ENCODE measurements around the gene TNIK. TPM values are rescaled to one million over a fixed set of nuclear protein-coding genes. Genes with fewer than 3 reads are reported as not detected.

The TNIK gene
- total and polyA plus RNA-seq, 2 of the 4 experiments (the other 2 are of a cell fraction): 3.4 to 6.3 TPM

- ChIA-PET CTCF (no interaction called here), POLR2A (ENCODE audit: unreplicated experiment) (no interaction called here)
- Histone ChIP-seq H4K8ac (ENCODE audit: low read depth in 2 of 2, low read length in 2 of 2) (no peak overlapping the region), H3K4me3 (ENCODE audit: insufficient read depth, low read depth, low read length) (no peak overlapping the region), H3K27ac (ENCODE audit: insufficient read depth, low read length) (no peak overlapping the region), H4K91ac (ENCODE audit: insufficient read depth, low read depth, low read length) (no peak overlapping the region), H4K20me1 (ENCODE audit: insufficient read depth, low read length) (no peaks in the 10 kb centered on the region), H3K4me2 (ENCODE audit: low read depth, low read length) (no peak overlapping the region), H3K18ac (ENCODE audit: low read depth, low read length) (no peak overlapping the region), H3K79me1 (ENCODE audit: low read depth in 1 of 2, low read length in 2 of 2) (no peaks in the 10 kb centered on the region; a peak in 1 of 4 replicates), H2AK9ac (replicated peaks; ENCODE audit: low read depth, low read length, poor library complexity) (no peak overlapping the region), H3K9me3 (ENCODE audit: control insufficient read depth, insufficient read depth, low read length) (no peaks in the 10 kb centered on the region), H4K5ac (ENCODE audit: low read depth, low read length) (no peak overlapping the region), H3K4ac (ENCODE audit: low read depth, low read length) (no peak overlapping the region), H3K4me1 (ENCODE audit: control insufficient read depth, insufficient read depth, low read length) (no peaks in the 10 kb centered on the region), H3K23ac (ENCODE audit: low read depth, low read length) (no peak overlapping the region), H3K9ac (ENCODE audit: low read depth, low read length) (no peak overlapping the region), H3K36me3 (ENCODE audit: control insufficient read depth, insufficient read depth, low read length) (no peaks in the 10 kb centered on the region), H2BK15ac (ENCODE audit: low read depth, low read length) (no peak overlapping the region), H2BK120ac (ENCODE audit: low read depth, low read length) (no peak overlapping the region), H2BK20ac (ENCODE audit: low read depth, low read length) (no peak overlapping the region), H3K56ac (ENCODE audit: extremely low read depth, insufficient read depth, low read length) (no peak overlapping the region), H2AK5ac (ENCODE audit: low read depth, low read length) (no peak overlapping the region), H3K27me3 (ENCODE audit: control insufficient read depth, insufficient read depth, low read length) (no peaks in the 10 kb centered on the region; the same call in 1 of the 2 replicates), H3K14ac (replicated peaks; ENCODE audit: low read depth, low read length) (no peak overlapping the region), H2AFZ (replicated peaks; ENCODE audit: low read length, poor library complexity) (no peak overlapping the region), H2BK5ac (ENCODE audit: low read depth, low read length, poor library complexity, severe bottlenecking) (no peak overlapping the region), H3K9me1 (ENCODE audit: insufficient read depth, low read length) (no peaks in the 10 kb centered on the region)
- WGBS, 2 experiments (ENCODE audit: extremely low coverage in 2 of 2, insufficient read length in 1 of 2): no CpG with 5 or more reads among the region's 1 CpG
- intact Hi-C loops (cut with micrococcal nuclease) (no loop called here), dilution Hi-C loops (cut with HindIII; ENCODE audit: low sequenced_read_pairs, unreplicated experiment) (no loop called here), in situ Hi-C loops (cut with MboI; ENCODE audit: low sequenced_read_pairs) (no loop called here)
- DNase-seq (no peak), ATAC-seq (ENCODE audit: low read depth) (no peak)
- TF ChIP-seq BHLHE40 (IDR thresholded peaks at IDR 0.05; ENCODE audit: low read depth, low read length): no peak
- TF ChIP-seq RFX5 (IDR thresholded peaks at IDR 0.05; ENCODE audit: low read depth, low read length): no peak
- TF ChIP-seq MAFK (IDR thresholded peaks at IDR 0.05; ENCODE audit: low read depth, low read length): no peak
- TF ChIP-seq SMC3 (IDR thresholded peaks at IDR 0.05; ENCODE audit: low read depth, low read length): no peak
- no peak for TF ChIP-seq CTCF (conservative IDR thresholded peaks at IDR 0.05; ENCODE audit: low read depth, low read length)
- TF ChIP-seq FOS (IDR thresholded peaks at IDR 0.05; ENCODE audit: low read depth, low read length): no peak
- no peak for TF ChIP-seq ELK1 (IDR thresholded peaks at IDR 0.05; ENCODE audit: borderline replicate concordance, low read depth, low read length)
- TF ChIP-seq USF2 (IDR thresholded peaks at IDR 0.05; ENCODE audit: low read depth, low read length): no peak
- BruUV-seq (replicated peaks): no TSS peak
Observed at GRCh38 chr3:171431550-171431949, 28.7 kb downstream of the TNIK start.

Data from IMR-90 (cell line).